EH (cell line): Measurements from ENCODE around the gene EZH2.

Experiments used
- DNase-seq: peaks from one replicate; pipeline ENCODE4 v3.0.0-alpha.2; 2015; ENCODE audit warnings: low read depth

EZH2 gene

DNA sequence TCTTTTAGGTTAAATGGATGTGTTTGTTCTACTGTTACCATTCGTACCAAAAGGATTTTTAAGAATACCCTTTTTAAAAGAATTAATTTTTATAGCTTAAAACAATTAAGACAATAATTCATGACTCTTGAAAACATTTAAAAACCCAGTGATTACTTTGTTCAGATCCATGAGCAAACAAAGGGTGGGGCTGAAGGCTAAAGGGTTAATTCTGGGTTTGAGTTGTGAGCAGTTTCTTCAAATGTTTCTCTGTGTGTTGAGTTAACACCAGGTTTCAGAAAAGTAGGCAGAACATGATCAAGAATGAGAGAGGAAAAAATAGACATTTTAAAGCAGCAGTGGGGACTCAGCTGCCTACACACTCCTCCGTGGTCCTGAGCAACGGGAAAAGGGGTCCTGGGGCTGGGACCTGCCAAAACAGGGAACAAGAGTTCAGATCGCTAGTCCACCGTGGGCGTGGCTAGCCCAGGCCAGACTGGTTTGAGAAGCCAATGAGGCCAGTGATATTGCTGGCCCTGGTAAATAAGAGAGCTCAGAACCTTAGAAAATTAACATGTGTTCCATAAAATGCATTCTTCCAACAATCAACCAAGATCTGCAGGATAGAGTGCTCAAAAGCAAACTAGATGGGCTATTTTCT, 14.9 kb upstream of the EZH2 start:
- no peak for DNase-seq

DNA sequence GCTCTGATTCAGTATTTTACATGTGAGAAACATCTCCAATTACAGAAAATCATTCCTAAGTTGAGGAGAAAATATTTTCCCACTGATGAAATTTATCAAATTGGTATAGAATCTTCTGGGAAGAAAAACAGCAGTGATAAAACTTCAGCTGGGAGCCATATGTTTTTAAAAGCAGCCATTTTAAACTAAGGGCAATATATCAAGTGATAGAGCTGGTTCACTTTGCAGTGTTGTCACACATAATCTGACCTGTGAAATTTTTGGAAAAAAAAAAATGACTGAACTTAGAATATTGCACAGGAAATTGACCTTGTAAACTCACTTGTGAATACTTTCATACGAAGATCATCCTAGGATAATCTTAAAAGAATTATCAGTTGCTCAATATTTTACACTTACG, 10.5 kb upstream of the EZH2 start:
- DNase-seq, result peak; percentile 49

- no peak for DNase-seq
These were observed 9.0 kb upstream of the EZH2 start for GRCh38 chr7:148893071-148893470.

GRCh38 chr7:148888300-148888699, 4.2 kb upstream of the EZH2 start:
- DNase-seq, result no peak

- no peak for DNase-seq
These were observed 2.8 kb upstream of the EZH2 start for GRCh38 chr7:148886844-148887243.

DNA sequence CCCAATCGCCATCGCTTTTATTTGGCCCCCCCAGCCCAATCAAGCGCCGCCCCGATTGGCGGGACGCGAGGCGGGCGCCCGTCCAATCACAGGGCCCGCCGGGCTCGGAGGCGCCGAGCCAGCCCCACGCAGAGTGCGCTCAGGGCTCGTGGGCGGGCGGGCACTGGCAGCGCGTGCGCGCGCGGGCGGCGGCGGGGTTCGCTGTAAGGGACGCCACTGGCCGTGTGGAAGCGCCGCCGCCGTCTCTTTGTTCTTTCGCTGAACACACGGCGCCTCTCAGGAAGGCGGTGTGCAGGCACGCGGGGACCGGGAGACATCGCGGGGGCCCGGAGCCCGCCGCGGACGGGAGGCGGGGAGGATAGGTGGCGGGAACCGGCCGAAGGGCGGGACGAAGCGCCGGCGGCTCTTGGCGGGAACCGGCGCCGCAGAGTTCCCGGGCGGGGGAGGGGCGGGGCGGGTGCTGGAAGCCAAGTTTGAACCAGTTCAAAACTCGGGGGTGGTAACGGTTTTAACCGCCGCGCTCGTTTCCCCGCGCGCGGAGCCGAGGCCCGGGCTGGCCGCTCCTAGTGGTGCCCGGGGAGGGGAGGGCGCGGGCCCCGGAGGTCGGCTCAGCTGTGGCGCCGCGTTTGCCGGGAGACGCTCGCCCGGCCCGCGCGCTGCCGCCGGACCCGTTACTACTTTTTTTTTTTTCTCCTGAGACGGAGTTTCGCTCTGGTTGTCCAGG, 370 bp upstream of the EZH2 start:
- DNase-seq, result peak; percentile 91

GRCh38 chr7:148883266-148884048, 634 bp downstream of the EZH2 start:
- peak; percentile 27 for DNase-seq

DNA sequence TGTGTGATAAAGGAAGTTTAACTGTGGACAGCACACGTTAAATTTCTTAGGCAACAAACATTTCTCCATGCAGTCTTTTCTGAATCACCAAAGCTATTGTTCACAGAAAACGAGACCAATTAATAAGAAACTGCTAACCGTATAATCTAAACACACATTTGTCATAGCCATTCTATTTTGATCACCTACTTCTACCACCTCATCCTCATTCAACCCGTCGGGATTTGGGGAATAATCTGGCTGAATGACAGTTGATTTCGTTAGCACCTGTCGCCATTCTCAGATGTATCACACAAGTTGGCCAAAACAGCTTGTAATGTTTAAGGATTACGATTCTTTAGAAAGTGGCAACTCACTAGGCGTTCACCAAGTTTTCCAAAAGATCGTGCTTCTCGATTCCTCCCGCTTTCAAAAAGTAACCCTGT, 1.2 kb downstream of the EZH2 start:
- peak; percentile 10 for DNase-seq

DNA sequence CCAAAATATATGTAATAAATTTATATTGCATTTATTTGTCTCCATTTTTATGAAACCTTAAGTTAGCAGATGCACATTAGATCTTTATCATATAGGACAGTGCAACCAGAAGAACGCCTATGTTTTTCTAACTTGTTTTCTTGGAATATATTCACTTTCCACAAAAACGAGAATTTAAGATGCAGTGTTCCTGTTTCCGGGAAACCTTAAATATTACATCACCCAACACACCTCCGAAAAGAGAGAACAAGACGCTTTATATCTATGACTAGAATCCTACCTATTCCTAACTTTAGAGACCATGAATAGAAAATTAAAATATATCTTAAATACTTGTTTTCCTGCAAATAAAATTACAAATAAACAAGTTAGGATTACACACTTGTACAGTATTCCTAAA, 1.9 kb downstream of the EZH2 start:
- DNase-seq, result no peak

DNA sequence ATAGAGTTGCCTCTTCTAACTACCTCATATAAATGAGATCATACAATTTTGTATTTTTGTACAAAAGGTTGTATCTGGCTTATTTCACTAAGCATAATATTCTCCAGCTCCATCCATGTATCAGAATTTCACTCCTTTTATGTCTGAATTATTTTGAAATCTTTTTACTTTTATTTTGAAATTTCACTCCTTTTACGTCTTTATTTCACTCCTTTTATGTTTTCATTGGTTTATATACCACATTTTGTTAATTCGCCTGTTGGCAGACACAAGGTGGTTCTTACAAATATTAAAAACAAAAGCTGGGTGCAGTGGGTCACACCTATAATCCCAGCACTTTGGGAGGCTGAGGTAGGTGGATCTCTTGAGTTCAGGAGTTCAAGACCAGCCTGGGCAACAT, 5.8 kb downstream of the EZH2 start:
- no peak for DNase-seq

- DNase-seq, result no peak
These were observed 6.6 kb downstream of the EZH2 start for GRCh38 chr7:148877517-148877916.

DNA sequence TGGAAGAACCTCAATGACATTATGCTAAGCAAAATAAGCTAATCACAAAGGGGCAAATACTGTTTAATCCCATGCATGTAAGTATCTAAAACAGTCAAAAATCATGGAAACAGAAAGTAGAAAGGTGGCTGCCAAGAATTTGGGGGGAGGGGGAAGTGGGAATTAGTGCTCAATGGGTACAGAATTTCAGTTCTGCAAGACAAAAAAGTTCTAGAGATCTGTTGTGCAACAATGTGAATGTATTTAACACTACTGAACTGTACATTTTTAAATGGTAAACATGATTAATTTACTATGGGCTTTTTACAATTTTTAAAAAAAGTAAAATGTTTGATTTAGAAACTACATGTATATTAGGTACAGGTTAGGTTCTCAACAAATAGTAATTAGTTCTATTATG, 11.9 kb downstream of the EZH2 start:
- no peak for DNase-seq

- no peak for DNase-seq
These were observed 12.5 kb downstream of the EZH2 start for GRCh38 chr7:148871551-148871950.

DNA sequence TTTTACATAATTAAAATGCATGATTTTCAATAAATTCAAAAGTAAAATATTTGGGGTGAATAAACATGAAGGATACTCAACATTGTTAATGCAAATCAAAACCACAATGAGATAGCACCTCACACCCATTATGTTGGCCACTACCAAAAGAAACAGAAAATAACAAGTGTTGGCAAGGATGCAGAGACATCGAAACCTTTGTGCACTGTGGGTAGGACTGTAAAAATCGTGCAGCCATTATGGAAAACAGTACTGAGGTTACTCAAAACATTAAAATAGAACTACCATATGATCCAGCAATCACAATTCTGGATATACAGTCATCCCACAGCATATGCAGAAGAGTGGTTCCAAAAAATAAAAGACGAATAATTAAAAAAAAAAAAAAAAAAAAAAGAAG, 13.1 kb downstream of the EZH2 start:
- no peak for DNase-seq

DNA sequence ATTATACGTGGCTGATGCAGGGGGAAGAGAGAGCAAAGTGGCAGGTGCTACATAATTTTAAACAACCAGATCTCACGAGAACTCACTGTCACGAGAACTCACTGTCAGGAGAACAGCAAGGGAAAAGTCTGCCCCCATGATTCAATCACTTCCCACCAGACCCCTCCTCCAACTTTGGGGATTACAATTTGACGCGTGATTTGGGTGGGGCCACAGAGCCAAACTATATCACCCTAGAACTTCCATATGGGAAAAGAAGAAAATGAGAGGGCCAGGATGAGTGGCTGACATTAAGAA, 15.8 kb downstream of the EZH2 start:
- DNase-seq, result no peak

DNA sequence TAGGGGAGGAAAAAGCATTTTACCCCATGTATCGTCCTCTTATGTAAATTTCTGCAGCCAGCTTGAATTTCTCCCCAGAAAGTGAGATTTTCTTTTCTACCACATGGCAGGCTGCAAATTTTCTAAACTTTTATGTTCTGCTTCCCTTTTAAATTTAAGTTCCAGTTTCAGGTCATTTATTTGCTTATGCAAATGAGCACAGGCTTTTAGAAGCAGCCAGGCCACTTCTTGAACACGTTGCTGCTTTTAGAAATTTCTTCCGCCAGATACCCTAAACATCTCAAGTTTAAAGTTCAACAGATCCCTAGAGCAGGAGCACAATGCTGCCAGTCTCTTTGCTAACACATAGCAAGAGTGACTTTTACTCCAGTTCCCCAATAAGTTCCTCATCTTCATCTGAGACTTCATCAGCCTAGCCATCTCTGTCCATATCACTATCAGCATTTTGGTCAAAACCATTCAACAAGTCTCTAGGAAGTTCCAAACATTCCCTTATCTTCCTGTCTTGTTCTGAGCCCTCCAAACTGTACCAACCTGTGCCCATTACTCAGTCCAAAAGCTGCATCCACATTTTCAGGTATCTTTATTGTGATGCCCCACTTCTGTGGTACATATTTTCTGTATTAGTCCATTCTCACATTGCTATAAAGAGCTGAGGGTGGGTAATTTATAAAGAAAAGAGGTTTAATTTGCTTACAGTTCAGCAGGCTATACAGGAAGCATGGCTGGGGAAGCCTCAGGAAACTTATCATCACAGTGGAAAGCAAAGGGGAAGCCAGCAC, 16.3 kb downstream of the EZH2 start:
- no peak for DNase-seq

GRCh38 chr7:148866362-148866761, 17.7 kb downstream of the EZH2 start:
- no peak for DNase-seq

DNA sequence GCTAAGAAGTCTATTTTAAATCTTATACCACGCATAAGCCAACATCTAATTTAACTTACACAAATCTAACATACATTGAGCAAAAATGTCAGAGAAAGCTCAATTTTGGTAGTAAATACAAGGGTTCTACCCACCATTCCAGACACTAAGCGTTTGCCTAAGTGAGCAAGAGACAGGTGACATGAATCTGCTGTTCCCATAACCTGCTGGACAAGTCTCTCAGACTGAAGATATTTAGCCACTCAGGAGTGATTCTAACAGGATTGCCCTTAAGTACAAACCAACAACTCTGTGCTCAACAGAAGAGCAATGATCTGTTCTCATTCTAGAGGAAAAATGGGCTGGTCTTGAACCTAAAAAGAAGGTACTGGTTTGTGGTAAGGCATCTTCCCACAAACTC, 18.8 kb downstream of the EZH2 start:
- DNase-seq, result no peak

DNA sequence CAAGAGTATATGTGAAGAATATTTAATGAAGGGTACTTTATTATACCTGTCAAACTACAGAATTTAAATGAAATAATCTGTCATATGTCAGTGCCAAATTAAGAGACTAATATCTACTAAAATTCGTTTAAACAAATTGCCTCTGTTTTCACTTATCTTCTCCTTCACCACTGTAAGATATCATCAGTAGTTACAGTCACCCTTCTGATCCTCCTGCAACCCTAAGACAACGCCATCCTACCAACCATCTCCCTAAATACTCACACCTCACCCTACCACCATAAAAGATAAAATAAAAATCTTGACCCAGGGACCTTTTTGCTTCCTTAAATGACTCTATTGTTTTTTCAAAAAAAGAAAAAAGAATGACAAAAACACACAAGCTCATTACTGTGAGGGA, 20.8 kb downstream of the EZH2 start:
- no peak for DNase-seq

- peak; percentile 32 for DNase-seq
These were observed 21.6 kb downstream of the EZH2 start for GRCh38 chr7:148862481-148862880.

DNA sequence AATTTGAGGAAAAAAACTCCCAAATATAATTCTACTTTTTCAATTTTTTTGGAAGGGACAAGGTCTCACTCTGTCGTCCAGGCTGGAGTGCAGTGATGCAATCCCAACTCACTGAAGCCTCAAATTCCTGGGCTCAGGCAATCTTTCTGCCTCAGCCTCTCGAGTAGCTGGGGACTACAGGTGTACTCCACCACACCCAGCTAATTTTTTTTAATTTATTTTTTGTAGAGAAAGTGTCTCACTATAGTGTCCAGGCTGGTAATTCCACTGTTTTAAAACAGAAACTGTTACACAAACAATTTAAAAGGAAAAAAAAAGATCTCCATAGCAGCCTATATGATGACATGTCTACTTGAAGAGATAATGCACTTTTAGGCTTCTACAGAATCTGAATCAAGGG, 25.6 kb downstream of the EZH2 start:
- DNase-seq, result no peak

DNA sequence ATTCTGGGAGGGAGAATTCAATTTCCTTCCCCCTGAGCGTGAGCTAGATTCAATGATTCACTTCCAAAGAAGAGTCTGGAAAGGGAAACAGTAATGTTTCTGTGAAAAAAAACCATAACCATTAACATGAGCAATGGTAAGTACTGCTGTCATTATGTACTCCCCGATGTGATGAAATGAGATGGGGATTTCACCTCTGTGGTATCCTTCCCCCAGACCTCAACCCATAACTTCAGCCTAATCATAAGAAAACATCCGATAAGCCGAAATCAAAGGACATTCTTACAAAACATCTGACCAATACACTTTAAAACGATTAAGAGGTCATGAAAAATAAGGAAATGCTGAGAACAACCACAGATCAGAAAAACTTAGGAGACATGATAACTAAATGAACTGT, 27.2 kb downstream of the EZH2 start:
- no peak for DNase-seq

- DNase-seq, result no peak
These were observed 27.6 kb downstream of the EZH2 start for GRCh38 chr7:148856578-148856881.
